GM19324 (cell line): Measurements from ENCODE around the gene GPC5.

Experiments used
- ATAC-seq: cut with Tn5 transposase; IDR thresholded peaks from one replicate; pipeline ENCODE4 v1.9.1; 2021; ENCODE audit warnings: mild to moderate bottlenecking, moderate library complexity; ENCODE audit not compliant: unreplicated experiment, low FRiP score

GPC5 gene

DNA sequence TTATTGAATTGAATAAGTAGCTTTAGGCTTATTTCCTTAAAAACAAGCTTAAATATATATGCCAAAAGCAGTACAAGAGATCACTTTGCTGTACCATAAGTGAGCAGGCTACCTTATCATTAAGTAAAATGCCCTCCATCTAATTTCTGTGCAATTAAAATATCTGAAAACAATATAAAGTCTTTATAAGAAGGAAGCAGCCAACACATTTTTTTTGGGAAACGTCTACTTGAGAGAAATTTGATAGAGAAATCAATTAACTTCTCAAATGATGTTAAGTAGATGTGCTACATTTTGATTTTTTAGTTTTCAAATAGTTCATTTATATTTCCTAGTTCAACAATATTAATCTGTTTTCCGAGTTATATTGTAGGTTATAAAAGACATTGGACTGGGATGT is 52.5 kb downstream of the GPC5 start:
- ATAC-seq: no peak

DNA sequence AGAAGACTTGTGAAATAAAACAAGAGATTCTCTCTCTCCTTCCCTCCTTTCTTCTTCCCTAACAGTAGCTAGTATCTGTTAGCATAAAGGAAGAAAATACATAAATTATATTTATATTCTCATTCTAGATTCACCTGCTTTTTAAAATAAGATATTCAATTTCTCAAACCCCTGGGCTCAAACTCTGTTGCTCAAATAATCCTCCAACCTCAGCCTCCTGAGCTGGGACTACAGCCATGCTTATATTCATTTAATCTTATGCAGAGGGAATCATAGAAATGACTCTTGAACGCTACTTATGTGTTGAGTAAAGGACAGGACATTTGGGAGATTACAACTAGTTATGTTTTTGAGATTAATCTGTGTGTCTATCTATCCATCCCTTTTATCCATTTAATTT is 56.2 kb downstream of the GPC5 start:
- ATAC-seq: no peak

DNA sequence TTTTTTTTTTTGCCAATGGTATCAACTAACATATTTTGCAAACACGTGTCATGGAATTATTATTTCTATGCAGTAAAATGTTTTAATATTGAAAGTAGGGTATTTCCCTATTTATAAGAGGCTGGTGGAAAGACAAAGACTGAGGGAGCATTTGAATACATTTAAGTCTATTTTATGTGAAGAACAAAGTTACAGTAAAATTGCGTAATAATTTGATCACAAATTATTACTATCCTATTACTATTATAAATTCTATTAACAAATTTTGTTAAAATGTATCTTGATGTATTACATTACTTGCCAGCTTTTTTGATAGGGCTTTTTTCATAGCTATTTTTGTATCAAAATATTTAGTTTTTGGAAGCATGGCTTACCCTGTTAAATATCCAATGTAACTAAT is 58.4 kb downstream of the GPC5 start:
- no peak for ATAC-seq

DNA sequence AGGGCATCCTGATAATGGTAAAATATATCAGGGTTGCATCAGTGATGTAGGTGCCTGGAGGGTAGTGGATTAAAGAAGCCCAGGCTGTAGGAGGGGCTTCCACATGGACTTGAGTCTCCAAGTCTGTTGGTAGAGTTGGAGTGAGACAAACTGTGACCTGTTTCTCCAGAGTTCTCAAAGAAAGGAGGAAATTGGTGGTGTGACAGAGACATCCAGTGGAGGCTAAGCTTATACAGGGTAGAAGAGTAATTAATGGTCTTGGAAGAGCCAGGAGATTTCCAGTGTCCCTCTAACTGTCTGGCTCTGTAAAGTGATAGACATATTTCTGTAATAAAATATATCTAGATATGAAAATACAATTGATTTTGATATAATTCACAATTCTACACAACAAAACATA is 61.1 kb downstream of the GPC5 start:
- no peak for ATAC-seq

DNA sequence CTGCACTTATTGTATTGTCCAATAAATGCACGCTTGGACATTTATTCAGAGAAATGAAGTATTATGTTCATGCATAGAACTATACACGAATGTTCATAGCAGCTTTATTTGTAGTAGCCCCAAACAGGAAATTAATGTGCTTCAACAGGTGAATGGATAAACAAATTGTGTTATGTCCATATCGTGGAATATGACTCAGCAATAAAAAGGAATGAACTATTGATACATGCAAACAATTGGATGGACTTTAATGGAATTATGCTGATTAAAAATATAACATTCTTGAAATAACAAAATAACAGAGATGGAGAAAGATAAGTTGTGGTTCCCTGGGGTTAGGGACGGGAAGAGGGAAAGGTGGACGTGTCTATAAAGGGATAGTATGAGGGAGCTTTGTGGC is 65.9 kb downstream of the GPC5 start:
- no peak for ATAC-seq

DNA sequence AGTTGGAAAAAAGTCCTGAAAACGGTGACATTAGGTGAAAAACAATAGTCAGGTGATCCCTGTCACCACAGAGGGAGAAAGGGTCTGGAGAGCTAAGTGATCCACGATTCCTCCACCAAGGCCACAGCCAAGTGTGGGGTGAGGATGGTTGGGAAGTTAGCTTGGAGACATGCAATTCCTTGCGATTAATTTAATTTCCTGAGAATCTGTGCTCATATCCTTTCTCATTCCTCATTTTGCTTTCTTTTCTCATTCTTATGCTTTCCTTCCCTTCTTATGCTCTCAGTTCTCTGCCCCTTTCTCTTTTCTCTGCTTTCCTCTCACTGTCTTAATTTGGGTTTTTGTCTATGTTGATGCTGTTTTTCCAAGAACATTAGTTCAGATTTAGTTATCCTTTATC is 68.8 kb downstream of the GPC5 start:
- ATAC-seq: no peak

DNA sequence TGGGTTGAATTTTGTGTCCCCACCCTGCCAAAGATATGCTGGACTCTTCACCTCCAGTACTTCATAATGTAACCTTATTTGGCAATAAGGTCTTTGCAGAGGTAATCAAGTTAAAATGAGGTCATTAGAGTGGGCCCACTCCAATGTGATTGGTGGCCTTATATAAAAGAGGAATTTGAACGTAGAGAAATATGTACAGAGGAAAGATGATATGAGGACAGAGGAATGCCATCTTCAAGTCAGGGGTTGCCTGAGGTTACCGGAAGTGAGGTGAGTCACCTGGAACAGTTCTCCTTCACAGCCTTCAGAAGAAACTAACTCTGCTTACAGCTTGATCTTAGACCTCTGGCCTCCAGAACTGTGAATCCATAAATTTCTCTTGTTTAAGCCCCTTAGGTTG is 69.9 kb downstream of the GPC5 start:
- no peak for ATAC-seq

DNA sequence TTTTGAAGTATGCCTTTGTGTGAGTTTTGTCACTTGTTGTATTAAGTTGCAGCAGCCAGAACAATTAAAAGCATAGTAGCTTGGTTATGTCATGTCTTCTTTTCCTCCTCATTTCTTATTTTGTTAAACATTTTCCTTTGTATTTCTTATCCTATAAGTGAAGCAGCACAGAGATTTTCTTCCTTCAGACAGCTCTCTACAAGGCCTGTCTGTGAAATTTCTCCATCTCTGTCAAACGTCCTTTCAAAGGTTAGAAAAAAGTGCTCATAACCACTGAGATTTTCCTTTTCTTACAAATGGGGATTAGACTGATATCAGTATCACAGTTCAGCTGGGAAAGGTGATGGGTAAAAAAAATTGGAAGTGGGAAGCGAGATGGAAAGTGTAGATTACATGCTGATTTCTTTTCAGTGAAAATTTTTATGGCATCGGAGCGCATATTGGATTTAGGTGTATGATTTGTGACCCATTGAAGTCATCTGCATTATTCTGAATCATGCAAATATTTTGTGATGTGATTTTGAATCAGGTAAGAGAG is 71.7 kb downstream of the GPC5 start:
- no peak for ATAC-seq

DNA sequence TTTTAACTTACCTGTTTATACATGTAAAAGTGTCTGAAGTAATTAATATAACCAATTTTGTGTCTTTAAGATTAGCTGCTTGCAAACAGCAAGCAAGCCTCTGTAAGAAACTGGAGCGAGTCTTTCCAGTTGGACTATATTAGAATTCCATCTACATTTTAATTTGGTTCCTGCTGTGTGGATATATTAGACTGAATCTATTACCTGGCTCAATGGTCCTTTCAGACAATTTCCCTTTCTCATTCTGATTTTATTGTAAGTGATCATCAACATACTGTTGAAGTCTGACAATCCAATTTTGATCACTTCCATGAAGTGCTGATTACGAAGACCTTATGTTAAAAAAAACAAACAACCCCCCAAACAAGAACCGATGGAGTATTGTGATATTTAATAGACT is 72.3 kb downstream of the GPC5 start:
- no peak for ATAC-seq

DNA sequence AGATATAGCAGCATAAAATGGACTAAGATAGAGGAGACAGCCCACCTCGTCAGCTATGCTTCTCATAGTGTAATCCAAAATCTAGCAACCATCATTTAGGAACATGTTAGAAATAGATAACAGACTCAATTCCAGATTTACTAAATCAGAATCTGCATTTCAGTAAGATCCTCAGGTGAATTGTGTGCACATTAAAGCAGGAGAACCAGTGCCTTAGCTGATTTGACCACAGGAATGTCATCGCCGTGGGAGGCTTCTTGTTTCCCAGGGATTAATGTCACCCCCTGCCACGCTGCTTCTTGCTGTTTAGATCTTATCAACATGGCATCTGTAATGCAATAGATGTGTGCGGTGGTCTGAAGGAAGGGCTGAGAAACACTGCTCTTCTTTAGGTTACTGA is 84.0 kb downstream of the GPC5 start:
- no peak for ATAC-seq

DNA sequence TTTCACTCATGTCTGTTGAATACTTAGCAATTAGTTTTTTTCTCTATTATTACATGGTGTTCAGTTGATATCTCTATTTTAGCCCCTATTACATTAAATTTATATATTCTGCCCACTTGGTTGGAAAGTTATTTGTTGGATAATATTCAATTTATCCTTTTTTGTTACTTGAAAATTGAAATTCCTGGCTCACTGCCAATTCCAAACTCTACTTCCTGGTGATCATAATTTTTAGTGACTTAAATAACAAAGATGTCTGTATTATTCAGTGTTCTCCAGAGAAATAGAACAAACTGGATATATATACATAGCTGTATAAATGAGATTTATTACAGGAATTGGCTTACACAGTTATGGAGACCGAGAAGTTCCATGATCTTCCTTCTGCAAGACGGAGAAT is 93.6 kb downstream of the GPC5 start:
- ATAC-seq: no peak

DNA sequence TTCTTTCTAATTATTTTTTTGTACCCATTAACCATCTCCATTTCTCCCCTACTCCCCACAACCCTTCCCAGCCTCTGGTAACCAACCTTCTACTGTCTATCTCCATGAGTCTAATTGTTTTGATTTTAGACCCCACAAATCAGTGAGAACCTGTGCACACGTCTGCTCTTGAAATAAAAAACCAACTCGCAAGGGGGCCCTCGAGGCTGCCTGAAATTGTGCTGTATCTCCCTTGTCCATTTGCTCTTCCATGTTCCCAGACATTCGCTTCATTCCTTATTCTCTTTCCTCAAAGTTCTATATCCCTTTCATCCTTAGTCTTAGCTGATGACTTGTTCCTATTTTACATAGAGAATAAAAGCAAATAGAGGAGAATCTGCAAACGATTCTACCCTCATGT is 95.0 kb downstream of the GPC5 start:
- ATAC-seq: no peak

DNA sequence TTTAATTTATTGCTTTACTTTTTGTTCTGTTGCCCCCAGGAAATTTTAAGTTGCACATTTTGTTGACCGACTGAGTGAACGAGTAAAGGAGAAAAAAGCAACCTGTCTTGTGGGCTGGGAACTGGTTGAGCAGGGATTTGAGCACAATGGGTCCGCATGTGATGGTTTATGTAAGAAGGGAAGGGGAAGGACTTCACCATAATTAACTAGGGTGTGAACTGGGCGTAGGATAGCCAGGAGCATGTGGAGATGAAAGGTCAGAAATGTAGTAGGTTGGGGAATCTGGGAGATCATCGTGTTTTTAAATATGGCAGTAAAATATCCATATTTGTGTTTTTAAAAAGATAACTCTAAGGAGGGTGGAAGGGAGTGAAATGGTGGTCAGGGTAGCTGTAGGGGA is 99.9 kb downstream of the GPC5 start:
- ATAC-seq: no peak

DNA sequence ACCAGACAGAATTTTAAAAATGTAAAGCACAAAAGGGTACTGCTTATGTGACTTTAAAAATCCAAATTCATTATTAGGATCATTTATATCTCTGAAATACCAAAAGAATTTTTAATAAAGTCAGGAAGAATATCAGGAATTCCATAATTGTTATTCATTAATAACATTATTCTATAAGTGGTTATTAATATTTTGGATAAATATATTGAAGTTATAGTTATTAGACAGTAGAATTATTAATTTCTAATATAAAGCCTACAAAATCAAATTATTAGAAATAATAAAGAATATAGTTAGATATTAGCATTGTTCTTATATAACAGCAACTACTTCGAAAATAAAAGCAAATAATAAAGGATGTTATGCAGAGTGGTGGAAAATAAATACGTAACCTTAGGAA is 105.8 kb downstream of the GPC5 start:
- ATAC-seq: no peak

DNA sequence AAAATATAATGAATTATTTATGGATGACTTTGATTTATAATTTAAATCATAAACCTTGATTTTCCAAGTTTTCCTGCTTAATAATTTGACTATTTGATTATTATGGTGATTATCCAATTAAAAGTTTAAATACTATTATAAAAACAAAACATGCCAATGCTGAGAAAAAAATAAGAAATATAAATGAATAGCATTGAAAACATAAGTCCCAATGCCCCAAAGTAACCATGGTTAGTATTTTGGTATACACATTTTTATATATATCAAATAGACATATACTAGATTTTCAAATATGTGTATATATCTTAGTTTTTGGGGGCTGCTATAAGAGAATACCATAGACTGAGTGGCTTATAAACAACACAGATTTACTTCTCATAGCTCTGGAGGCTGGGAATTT is 108.3 kb downstream of the GPC5 start:
- ATAC-seq: no peak

DNA sequence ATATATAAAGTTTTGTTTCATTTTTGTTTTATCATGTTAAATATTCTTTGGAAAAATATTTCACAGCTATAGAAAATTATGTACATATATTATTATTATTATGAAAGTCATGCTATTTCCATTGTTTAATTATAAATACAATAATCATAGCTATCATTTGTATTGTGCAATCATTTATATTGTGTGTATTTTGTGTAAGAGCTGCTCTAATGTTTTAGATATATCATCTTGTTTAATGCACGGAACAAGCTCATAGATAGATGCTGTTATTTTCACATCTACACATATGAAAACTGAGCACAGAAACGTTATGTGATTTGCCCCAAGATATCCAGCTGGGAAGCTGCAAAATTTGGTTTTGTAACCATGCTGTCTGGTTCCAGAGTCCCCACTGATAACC is 111.6 kb downstream of the GPC5 start:
- no peak for ATAC-seq

DNA sequence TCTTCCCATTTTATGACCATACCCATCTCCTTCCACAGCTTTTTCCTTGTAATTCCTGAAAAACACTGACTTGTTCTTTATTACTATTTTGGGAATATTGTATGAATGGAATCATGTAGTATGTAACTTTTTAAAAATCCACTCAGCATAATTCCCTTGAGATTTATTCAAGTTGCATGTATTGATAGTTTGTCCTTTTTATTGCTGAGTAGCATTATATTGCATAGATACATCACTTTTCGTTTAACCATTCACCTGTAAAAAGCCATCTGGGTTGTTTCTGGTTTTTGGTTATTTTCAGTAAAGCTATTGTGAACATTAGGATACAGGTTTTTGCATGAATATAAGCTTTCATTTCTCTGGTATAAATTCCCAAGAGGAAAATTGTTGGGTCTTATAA is 115.4 kb downstream of the GPC5 start:
- ATAC-seq: no peak

DNA sequence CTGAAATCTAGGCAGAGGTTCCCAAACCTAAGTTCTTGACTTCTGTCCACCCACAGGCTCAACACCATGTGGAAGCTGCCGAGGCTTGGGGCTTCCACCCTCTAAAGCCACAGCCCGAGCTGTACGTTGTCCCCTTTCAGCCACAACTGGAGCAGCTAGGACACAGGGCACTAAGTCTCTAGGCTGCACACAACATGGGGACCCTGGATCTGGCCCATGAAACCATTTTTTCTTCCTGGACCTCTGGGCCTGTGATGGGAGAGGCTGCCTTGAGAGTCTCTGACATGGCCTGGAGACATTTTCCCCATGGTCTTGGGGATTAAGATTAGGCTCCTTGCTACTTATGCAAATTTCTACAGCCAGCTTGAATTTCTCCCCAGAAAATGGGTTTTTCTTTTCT is 118.4 kb downstream of the GPC5 start:
- no peak for ATAC-seq

DNA sequence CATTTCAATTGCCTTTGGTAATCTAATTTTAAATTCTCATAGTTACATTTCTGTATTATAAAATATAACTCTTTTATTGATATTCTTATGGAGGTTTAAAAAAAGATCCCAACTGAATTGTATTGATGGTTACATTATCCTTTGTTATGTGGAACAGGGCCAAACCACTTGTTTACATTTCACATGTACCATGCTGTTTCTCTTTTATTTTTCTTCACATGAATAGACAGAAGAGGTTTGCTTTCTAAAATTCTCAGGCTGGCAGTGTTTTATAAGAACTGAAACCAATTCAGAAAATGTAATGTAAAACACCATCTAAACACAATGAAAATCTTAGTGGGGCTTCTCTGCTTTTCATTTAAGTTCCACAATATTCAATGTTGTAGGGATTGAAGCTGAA is 122.5 kb downstream of the GPC5 start:
- ATAC-seq: no peak

DNA sequence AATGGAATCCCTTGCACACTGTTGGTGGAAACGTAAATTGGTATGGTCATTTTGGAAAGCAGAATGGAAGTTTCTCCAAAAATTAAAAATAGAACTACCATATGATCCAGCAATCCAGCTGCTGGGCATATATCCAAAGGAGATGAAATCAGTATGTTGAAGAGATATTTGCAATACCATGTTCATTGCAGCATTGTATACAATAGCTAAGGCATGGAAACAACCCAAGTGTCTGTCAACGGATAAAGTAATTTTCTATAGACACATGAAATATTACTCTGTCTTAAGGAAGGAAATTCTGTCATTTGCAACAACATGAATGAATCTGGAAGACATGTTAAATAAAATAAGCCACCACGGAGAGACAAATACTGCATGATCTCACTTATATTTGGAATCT is 124.7 kb downstream of the GPC5 start:
- ATAC-seq: no peak

DNA sequence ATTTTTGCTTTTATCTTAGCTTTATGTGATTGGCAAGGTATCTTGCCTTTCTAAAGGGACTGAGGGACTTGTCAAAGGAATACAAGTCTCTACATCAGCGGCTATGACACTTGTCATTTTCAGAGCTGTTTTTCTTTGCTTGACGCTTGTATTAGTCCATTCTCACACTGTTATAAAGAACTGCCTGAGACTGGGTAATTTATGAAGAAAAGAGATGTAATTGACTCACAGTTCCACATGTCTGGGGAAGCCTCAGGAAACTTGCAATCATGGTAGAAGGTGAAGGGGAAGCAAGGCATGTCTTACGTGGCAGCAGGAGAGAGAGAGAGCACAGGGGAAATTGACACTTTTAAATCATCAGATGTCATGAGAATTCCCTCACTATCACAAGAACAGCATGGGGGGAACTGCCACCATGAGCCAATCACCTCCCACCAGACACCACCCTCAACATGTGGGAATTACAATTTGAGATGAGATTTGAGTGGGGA is 128.2 kb downstream of the GPC5 start:
- ATAC-seq: no peak

DNA sequence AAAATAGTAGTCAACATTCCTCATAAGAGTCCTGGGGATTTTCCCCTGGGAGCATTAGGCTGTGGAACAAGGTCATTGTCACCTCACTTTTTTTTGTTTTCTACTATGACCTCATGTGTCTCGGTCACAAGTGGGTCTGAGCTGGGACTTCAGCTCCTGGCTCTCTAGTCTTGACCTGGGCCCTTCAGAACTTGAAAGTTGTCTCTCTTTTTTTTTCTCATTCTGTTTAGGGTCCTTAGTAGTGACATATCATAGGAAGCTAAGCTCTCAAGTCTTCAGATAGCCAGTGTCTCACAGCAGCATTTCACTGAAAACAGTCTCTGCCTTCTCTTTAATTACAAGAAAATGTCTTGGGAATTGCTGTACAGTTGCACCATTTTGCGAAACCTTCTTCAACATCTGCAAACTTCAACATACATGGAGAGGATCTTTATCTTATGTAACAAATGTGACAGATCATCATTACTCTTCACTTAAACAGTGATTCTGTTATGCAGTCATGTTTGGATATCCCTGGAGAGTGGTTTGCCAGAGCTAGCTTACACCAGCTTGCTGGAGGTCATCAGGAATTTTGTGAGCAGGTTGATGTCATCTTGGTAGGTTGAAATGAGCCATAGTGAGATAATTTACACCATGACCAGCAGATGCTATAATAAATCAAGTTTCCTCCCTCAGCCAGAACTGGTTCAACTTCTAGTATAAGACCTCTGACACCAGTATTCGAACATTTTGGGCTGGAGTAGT is 131.5 kb downstream of the GPC5 start:
- ATAC-seq: no peak

DNA sequence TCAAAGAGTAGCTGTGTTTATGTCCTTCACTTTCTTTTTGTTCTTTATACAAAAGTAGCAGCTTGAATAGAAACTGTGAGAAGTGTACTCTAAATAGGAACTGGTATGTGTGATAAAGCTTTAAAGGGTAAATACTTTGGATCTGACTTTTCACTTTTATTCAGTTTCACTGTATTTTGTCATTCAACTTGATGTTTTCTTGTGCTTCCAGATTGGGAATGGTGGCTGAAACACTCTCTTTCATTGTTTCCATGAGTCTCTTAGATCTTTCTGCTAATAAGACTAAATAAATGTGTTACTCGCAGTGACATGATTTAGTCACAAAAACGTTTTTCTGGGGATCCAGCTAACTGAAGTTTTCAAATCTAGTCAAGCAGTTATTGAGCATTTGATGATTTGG is 133.2 kb downstream of the GPC5 start:
- no peak for ATAC-seq
